PFSK-1 (cell line): ENCODE measurements around the gene LRMDA.

Experiments
- FOXP2 ChIP-seq: optimal IDR thresholded peaks from 2 replicates; pipeline ENCODE3; 2011; ENCODE audit warnings: borderline replicate concordance, control low read depth, inconsistent platforms; ENCODE audit not compliant: insufficient read depth; ENCODE audit errors: extremely low read length, extremely low read depth
- POLR2AphosphoS5 ChIP-seq: IDR thresholded peaks from 2 replicates; pipeline ENCODE4 v1.6.1; 2012; ENCODE audit warnings: low read depth, mild to moderate bottlenecking, control low read depth, low read length, moderate library complexity
- SIN3A ChIP-seq: IDR thresholded peaks from 2 replicates; pipeline ENCODE4 v1.6.1; 2012; ENCODE audit warnings: mild to moderate bottlenecking, low read length, moderate library complexity, borderline replicate concordance; ENCODE audit not compliant: insufficient read depth
- TAF1 ChIP-seq: IDR thresholded peaks from 2 replicates; pipeline ENCODE4 v1.6.1; 2012; ENCODE audit warnings: low read length, control low read depth, borderline replicate concordance; ENCODE audit not compliant: insufficient read depth
- TF ChIP-seq, protein P1 (sequence below), 2 experiments: IDR thresholded peaks; 2 replicates each; pipeline versions ENCODE4 v1.6.1 to v1.8.0; 2011 to 2012; ENCODE audit warnings: low read depth in 2 of 2, low read length in 2 of 2, control low read depth in 1 of 2, inconsistent platforms in 1 of 2, mild to moderate bottlenecking in 1 of 2, moderate library complexity in 1 of 2; ENCODE audit not compliant: insufficient read depth in 1 of 2

DNA sequence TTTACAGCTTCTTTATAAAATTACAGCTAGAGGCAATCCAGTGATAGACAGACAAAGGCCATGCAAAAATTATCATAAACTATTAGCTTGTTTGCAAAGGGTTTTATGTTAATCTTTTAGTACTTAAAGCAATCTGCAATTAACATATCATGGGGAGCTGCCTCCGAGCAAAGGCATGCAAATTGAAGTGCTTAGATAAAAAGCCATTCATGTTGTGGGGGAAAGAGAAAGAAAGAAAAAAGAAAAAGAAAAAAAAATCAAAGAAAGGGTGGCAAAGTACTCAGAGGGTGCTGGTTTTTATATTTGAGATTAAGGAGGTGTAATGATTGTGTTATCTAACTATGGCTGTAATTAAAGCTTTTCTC lies 799.5 kb downstream of the LRMDA start:
- TF ChIP-seq SIN3A (no peak), TAF1 (no peak), POLR2AphosphoS5 (no peak), FOXP2 (no peak)
- TF ChIP-seq, protein P1, sequence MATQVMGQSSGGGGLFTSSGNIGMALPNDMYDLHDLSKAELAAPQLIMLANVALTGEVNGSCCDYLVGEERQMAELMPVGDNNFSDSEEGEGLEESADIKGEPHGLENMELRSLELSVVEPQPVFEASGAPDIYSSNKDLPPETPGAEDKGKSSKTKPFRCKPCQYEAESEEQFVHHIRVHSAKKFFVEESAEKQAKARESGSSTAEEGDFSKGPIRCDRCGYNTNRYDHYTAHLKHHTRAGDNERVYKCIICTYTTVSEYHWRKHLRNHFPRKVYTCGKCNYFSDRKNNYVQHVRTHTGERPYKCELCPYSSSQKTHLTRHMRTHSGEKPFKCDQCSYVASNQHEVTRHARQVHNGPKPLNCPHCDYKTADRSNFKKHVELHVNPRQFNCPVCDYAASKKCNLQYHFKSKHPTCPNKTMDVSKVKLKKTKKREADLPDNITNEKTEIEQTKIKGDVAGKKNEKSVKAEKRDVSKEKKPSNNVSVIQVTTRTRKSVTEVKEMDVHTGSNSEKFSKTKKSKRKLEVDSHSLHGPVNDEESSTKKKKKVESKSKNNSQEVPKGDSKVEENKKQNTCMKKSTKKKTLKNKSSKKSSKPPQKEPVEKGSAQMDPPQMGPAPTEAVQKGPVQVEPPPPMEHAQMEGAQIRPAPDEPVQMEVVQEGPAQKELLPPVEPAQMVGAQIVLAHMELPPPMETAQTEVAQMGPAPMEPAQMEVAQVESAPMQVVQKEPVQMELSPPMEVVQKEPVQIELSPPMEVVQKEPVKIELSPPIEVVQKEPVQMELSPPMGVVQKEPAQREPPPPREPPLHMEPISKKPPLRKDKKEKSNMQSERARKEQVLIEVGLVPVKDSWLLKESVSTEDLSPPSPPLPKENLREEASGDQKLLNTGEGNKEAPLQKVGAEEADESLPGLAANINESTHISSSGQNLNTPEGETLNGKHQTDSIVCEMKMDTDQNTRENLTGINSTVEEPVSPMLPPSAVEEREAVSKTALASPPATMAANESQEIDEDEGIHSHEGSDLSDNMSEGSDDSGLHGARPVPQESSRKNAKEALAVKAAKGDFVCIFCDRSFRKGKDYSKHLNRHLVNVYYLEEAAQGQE (IDR thresholded peaks at IDR 0.05; ENCODE audit: insufficient read depth in 1 of 2, low read depth in 2 of 2, low read length in 2 of 2), result no peak
